ENCODE measurements around the gene GABRA6. TPM values are rescaled to one million over a fixed set of nuclear protein-coding genes. Genes with fewer than 3 reads are reported as not detected.

GABRA6 gene
- total RNA-seq, 1 donor from 2014 or later: 3.9 TPM

Other genes starting within 250 kb of the GABRA6 start
- gene GABRB2, start 139.0 kb upstream of the GABRA6 start, total RNA-seq (ENCODE audit: insufficient read depth, low replicate concordance): 6.5 TPM
- gene GABRA1, start 162.4 kb downstream of the GABRA6 start, total RNA-seq (ENCODE audit: insufficient read depth, low replicate concordance): 2.9 TPM

All from umbilical cord (tissue), 1 donor.